ENCODE measurements around the gene SCYGR7.
"Not testable (repeated sequence)": the region's sequence is repeated elsewhere in the genome, so short reads cannot be mapped to it uniquely, and the experiment has no call there.

SCYGR7 gene, protein sequence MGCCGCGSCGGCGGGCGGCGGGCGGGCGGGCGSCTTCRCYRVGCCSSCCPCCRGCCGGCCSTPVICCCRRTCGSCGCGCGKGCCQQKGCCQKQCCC

DNA sequence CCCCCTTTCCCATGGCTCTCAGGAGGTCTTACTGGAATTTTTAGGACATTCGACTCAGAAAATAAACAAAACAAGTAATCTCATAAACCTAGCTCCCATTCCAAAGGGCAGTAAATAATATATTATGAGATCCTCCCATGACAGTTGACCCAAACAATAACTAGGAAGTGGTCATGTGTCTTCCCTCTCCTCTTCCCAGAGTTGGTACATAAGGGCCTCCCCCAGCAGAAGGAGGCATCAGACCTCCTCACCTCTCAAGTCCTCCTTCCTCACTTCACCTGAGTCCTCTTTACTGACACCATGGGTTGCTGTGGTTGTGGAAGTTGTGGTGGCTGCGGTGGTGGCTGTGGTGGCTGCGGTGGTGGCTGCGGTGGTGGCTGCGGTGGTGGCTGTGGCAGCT, at the start of gene SCYGR7:
Gene SCYGR7, plus strand, starts transcription at position 301 of the 400 bp plus-strand sequence. Its CDS starts 0 bp downstream, at position 301.
- no peak for DNase-seq (ENCODE audit: low spot score)

DNA sequence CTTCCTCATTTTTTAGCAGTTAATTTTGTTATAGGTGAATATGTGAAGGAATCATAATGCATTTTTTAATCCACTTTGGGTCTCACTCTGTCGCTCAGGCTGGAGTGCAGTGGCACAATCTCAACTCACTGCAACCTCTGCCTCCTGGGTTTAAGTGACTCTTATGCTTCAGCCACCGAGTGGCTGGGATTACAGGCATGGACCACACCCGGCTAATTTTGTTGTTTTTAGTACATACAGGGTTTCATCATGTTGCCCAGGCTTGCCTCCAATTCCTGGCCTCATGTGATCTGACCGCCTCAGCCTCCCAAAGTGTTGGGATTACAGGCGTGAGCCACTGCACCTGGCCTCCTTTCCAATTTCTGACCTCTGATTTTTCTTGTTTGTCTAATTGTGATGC, 43.9 kb upstream of the SCYGR7 start:
- DNase-seq (ENCODE audit: low spot score), result no peak

DNA sequence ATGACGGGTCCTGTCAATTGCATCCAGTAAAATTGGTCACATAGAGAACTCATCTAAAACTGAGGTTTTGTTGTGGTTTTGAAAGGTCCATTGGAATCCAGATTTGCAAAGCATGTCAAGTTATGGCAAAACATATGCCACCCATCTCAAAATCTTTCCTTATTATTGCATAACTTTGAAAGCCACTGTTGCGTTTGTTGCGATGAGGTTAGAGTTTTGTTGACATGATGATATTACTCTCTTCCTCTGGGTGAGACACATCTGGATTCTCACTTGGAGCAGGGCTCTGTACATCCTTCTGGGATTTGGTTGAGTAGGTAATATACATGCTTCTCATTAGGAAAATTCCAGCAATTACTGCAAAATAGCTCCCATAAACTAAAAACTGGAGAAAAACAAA, 40.9 kb upstream of the SCYGR7 start:
- no peak for DNase-seq (ENCODE audit: low spot score)

DNA sequence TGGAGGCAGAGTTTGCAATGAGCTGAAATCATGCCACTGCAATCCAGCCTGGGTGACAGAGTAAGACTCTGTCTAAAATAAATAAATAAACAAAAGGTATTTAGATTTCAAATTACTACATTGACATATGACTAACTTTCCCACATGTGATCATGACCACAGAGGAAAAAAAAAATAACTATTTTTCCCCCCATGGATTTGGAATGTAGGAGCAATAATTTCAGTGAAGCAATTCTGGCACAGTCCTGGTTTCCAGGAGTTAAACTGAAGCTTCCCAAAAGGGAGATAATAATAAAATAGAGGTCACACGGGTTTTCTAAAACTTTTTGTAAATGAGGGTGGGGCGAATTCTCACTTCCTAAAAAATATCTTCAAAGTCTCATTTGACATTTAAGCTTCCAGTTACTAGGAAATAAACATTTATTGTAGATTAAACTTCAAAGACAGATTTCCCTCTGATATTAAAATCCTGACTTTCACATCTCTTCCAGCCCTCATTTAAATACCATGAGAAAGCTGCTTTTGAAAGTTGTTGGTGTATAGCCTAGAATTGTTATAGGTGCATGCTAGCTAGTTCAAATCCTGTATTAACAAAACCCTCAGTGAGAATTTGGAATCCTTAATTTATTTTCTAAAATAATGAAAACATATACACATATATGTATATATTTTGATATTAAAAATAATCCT, 31.0 kb upstream of the SCYGR7 start:
- DNase-seq (ENCODE audit: low spot score), result no peak

- DNase-seq (ENCODE audit: low spot score), result no peak
These were observed 26.6 kb upstream of the SCYGR7 start for GRCh38 chr2:227701556-227701955.

- DNase-seq (ENCODE audit: low spot score), result peak; percentile 70
These were observed 24.8 kb upstream of the SCYGR7 start for GRCh38 chr2:227703280-227703732.

DNA sequence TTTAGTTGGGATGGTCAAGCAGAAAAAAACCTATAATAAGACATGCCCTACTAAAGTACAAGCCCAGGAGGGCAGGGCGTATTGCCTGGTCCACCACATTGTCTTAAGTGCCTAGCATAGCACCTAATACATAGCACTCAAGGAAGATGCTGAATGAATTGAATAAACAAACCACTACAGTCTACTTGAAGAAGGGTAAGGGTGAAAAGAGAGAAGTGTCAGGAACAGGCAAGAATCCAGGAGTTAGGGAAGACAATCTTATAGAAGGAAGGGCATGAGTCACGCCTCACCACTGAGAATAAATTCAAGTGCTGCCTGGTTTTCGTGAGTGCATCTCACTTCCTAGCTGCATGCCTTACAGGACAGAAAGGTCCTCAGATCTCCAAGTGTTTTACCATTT, 24.2 kb upstream of the SCYGR7 start:
- DNase-seq (ENCODE audit: low spot score), result peak; percentile 26

DNA sequence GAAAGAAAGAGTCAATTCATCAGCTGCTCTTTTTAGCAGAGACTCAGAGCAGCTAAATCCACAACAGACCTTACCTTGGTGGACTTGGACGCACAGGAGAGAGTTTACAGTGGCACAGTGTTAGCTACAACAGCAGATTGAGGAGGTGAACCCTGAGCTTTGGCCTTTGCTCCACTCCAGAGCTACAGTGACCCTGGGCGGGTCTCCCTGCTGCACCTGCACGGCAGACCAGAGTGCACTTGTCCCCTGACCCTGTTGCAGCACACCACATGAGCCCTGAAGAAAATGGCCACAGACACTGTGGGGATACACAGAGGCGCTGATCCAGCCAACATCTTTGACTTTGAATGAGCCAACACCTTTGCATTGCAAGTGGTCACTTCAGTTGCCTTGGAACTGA, 21.3 kb upstream of the SCYGR7 start:
- no peak for DNase-seq (ENCODE audit: low spot score)

- no peak for DNase-seq (ENCODE audit: low spot score)
These were observed 20.7 kb upstream of the SCYGR7 start for GRCh38 chr2:227707390-227707789.

DNA sequence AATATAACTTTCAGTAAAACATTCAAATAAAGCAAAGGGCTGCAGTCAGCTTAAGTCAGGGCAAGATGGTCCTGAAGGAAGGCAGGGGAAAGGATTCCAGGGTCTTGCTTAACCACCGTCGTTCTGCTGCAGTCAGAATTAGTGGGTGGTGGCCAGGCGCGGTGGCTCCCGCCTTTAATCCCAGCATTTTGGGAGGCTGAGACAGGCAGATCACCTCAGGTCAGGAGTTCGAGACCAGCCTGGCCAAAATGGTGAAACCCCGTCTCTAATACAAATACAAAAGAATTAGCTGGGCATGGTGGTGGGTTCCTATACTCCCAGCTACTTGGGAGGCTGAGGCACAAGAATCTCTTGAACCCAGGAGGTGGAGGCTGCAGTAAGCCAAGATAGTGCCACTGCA, 17.1 kb upstream of the SCYGR7 start:
- DNase-seq (ENCODE audit: low spot score), result no peak

DNA sequence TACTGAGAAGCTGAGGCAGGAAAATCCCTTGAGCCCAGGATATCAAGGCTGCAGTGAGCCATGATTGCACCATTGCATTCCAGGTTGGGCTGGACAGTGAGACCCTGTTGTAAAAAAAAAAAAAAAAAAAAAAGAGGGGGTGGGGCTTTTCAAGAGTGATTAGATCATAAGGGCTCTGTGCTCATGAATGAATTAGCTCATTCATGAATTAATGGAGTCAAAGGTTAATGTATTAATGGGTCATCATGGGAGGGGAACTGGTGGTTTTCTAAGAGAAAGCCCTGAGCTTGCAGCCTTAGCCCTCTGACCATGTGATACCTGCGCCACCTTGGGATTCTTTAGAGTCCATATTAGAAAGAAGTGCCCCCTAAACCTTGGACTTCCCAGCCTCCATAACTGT, 14.8 kb upstream of the SCYGR7 start:
- no peak for DNase-seq (ENCODE audit: low spot score)

DNA sequence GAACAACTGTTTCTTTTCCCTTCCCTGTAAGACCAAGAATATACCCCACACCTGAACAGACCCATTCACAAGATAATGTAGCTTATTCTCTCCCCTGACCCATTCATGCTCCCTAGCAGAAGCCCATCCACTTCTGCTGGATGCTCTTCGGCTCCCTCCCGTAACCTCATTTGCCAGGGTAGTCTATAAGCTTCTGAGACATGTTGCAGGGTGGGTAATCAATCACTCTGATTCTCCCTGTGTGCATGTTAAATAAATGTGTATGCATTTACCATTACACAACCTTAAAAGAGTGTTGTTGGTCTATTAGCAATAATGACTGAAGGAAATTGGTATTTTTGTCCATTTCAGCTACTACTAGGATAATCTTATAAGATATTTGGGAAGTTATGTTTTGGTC, 11.6 kb upstream of the SCYGR7 start:
- no peak for DNase-seq (ENCODE audit: low spot score)

DNA sequence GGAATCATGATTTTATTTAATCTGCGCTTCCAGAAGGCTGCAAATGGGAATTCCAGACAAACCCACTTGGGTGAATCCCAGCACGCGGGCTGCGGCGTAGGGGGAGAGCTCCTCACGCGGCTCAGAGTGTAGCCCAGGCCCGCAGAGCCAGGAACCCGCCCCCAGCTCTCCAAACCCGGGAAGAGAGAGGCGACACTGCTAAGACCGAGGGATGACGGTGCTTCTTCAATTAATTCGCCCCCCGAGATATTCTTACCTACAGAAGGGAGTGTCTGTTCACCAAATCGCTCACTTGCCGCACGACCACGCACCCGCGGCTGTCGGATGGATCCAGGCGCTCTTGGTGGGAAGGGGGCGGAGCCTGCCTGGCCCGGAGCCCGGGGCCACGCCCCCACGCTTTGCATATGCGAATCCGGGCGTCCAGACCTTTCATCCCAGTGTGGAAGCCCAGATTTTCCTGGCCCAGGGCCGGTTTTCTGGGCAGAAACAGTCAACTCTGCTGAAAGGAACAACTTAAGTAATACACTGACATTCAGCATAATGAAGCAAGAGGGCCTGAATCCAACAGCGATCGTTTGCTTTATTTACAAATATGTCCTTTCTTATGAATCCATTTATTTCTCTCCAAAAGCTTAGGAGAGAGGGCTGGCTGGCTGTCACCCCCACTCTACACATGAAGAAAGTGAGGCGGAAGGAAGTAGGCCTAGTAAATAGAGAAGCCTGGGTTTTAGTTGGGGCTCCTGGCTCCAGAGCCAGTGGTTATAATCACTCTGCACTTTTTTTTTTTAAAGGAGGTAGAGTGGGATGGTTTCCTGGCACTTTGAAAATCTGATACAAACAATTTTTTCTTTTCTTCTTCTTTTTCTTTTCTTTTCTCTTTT, 10.2 kb upstream of the SCYGR7 start, which contains the start of gene SLC19A3:
Gene SLC19A3, minus strand, starts transcription at position 342 of the 881 bp plus-strand sequence. CDS start 15,710 bp downstream, outside the sequence.
- peak; percentile 73 for DNase-seq (ENCODE audit: low spot score)

- no peak for DNase-seq (ENCODE audit: low spot score)
These were observed 8.5 kb upstream of the SCYGR7 start for GRCh38 chr2:227719641-227720040.

DNA sequence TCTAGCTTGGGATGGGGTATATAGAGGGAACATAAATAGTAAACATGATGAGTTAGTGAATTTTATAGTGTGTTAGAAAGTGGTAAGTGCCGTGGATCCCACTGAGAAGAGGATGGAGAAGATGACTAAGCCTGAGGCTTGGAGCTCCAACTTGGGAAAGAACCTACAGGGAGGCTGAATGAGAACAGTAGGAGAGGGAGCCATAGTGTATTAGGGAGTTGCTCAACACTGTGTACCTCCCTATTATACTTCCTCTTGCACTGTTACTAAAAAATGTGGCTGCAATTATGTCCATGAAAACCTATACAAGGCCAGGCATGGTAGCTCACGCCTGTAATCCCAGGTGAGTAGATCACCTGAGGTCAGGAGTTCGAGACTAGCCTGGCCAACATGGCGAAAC, 7.5 kb upstream of the SCYGR7 start:
- DNase-seq (ENCODE audit: low spot score), result no peak

DNA sequence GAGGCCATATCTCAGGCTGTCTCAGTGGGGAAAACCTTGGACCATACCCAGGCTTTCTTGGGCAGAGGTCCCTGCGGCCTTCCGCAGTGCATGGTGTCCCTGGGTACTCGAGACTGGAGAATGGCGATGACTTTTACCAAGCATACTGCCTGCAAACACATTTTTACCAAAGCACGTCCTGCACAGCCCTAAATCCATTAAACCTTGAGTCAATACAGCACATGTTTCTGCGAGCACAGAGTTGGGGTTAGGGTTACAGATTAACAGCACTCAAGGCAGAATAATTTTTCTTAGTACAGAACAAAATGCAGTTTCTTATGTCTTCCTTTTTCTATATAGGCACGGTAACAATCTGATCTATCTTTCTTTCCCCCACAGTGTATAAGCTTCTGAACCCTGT, 5.3 kb upstream of the SCYGR7 start:
- DNase-seq (ENCODE audit: low spot score), result not testable (repeated sequence)

DNA sequence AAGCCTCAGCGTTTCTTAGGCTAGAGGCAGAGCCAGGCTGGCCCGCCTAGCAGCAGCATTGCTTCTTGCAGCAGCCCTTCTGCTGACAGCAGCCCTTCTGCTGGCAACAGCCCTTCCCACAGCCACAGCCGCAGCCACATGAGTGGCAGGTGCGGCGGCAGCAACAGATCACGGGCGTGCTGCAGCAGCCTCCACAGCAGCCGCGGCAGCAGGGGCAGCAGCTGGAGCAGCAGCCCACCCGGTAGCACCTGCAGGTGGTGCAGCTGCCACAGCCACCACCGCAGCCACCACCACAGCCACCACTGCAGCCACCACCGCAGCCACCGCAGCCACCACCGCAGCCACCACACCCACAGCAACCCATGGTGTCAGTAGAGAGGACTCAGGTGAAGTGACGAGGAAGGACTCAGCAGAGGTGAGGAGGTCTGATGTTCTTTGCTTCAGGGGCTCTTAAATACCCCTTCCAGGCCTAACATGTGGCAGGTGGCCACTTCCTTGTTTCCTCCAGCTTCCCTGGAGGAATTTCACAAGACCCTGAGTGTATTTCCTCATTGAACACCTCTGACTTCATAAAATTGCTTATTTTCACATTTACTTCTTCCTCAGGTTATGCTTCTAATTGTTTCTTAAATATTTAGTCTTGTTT, 3.6 kb upstream of the SCYGR7 start, which contains the start of gene SCYGR6:
Gene SCYGR6, minus strand, starts transcription at position 364 of the 646 bp plus-strand sequence. Its CDS starts 0 bp downstream, at position 364.
- no peak for DNase-seq (ENCODE audit: low spot score)

GRCh38 chr2:227739351-227739750, 11.2 kb downstream of the SCYGR7 start:
- DNase-seq (ENCODE audit: low spot score), result no peak

- DNase-seq (ENCODE audit: low spot score), result peak; percentile 25
These were observed 12.6 kb downstream of the SCYGR7 start for GRCh38 chr2:227740705-227741104.

DNA sequence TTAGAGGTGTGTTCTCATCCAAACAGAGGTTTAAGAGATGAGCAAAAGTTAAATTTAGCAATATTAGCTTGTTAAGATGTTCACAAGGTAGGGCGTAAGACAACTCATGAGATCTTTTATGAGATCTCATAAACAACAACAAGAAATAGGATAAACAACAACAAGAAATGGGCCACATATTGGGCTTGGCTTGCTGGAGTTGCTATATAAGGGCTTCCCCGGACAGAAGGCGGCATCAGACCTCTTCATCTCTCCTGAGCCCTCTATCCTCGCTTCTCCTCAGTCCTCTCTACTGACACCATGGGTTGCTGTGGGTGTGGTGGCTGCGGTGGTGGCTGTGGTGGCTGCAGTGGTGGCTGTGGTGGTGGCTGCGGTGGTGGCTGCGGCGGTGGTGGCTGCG, 17.5 kb downstream of the SCYGR7 start, which contains the start of gene SCYGR8:
Gene SCYGR8, plus strand, starts transcription at position 301 of the 400 bp plus-strand sequence. Its CDS starts 0 bp downstream, at position 301.
- no peak for DNase-seq (ENCODE audit: low spot score)

- no peak for DNase-seq (ENCODE audit: low spot score)
These were observed 19.9 kb downstream of the SCYGR7 start for GRCh38 chr2:227748079-227748478.

DNA sequence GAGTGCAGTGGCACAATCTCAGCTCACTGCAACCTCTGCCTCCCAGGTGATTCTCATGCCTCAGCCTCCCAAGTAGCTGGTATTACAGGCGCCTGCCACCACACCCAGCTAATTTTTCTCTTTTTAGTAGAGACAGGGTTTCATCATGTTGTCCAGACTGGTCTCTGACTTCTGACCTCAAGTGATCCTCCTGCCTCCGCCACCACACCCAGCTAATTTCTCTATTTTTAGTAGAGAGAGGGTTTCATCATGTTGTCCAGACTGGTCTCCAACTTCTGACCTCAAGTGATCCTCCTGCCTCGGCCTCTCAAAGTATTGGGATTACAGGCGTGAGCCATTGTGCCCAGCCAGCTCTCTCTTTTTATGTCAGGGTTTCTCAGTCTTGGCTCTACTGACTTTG, 28.1 kb downstream of the SCYGR7 start:
- DNase-seq (ENCODE audit: low spot score), result not testable (repeated sequence)
